Esophagus squamous epithelium (tissue), 4 donors: ENCODE results near the gene ZNF497.

Experiments used
- CTCF ChIP-seq, 6 experiments: fragments of 450-650 bp in 4 of 6; fragments of 200-600 bp in 2 of 6; sonication (generic) in 2 of 6; IDR thresholded peaks; one replicate each; pipeline ENCODE4 v1.5.1; 2016 to 2019; ENCODE audit warnings: antibody characterized with exemption in 6 of 6, mild to moderate bottlenecking in 4 of 6, moderate library complexity in 4 of 6
- POLR2A ChIP-seq, 4 donors: fragments of 450-650 bp; IDR thresholded peaks; one replicate each; pipeline ENCODE4 v1.6.1; 2017; ENCODE audit warnings: antibody characterized with exemption in 4 of 4, mild to moderate bottlenecking in 4 of 4, moderate library complexity in 3 of 4

GRCh38 chr19:58351558-58351878 lies 11.0 kb downstream of the ZNF497 start:
- TF ChIP-seq POLR2A (IDR thresholded peaks at IDR 0.05) (no peak), CTCF (IDR thresholded peaks at IDR 0.05) (no peak)
